ENCODE results near the gene VSTM1. TPM values are rescaled to one million over a fixed set of nuclear protein-coding genes. Genes with fewer than 3 reads are reported as not detected.

The VSTM1 gene
- total and polyA plus RNA-seq, 4 donors = 0.07 to 1.3 TPM; not detected in 2

DNA sequence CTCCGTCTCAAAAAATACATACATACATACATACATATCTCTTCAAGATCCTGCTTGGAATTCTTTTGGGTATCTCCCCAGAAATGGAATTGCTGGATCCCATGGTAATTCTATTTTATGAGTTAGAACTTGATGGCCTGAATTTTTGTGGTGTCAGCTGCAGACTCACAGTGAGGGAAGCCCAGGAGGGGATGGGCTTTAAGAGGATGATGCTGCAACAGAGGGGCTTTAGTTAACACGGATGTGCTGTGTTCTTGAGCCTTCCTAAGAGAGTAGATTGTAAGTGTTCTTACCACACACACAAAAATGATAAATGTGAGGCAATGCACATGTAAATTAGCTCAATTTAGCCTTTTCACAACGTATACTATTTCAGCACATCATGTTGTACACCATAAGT is 40.5 kb downstream of the VSTM1 start:
- no peak for TF ChIP-seq GABPA (IDR thresholded peaks at IDR 0.05 in 1 of 2, conservative IDR thresholded peaks at IDR 0.05 in 1 of 2)
- DNase-seq (ENCODE audit: low spot score) = no peak
- WGBS = 36% methylated on average over 3 of the region's 3 CpGs
- Histone ChIP-seq H3K27ac (ENCODE audit: low read depth in 1 of 2, low read length in 2 of 2) (no peak overlapping the region), H3K27me3 (ENCODE audit: control insufficient read depth in 4 of 4, insufficient read depth in 4 of 4, low read length in 3 of 4) (no peaks in the 10 kb centered on the region), H3K4me1 (ENCODE audit: control insufficient read depth in 4 of 4, insufficient read depth in 4 of 4, low read length in 3 of 4) (no peaks in the 10 kb centered on the region), H3K36me3 (ENCODE audit: control insufficient read depth in 4 of 4, insufficient read depth in 3 of 4, low read depth in 1 of 4, low read length in 3 of 4) (no peaks in the 10 kb centered on the region), H3K9ac (ENCODE audit: low read depth in 1 of 2, low read length in 2 of 2) (no peak overlapping the region), H3K4me3 (ENCODE audit: low read depth in 1 of 3, low read length in 3 of 3) (no peak overlapping the region), H3K9me3 (ENCODE audit: control insufficient read depth in 4 of 4, low read length in 3 of 4) (no peaks in the 10 kb centered on the region)

DNA sequence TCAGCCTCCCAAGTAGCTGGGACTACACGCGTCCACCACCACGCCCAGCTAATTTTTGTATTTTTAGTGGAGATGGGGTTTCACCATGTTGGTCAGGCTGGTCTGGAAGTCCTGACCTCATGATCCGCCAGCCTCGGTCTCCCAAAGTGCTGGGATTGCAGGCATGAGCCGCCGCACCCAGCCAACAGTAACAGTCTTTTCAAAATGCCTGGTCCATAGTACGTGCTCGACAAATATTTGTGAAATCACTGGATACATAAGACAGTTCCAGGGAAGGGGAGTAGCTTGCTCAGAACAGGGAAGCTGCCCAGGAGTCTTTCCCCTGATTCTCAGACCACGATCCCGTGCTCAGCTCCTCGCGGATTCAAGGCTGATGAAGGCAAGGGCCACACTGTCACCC is 41.8 kb downstream of the VSTM1 start:
- Histone ChIP-seq H3K4me3 (ENCODE audit: low read depth in 1 of 3, low read length in 3 of 3) (no peak overlapping the region), H3K27me3 (ENCODE audit: control insufficient read depth in 4 of 4, insufficient read depth in 4 of 4, low read length in 3 of 4) (no peaks in the 10 kb centered on the region), H3K9ac (ENCODE audit: low read depth in 1 of 2, low read length in 2 of 2) (no peak overlapping the region), H3K4me1 (ENCODE audit: control insufficient read depth in 4 of 4, insufficient read depth in 4 of 4, low read length in 3 of 4) (no peaks in the 10 kb centered on the region), H3K27ac (ENCODE audit: low read depth in 1 of 2, low read length in 2 of 2) (no peak overlapping the region), H3K9me3 (ENCODE audit: control insufficient read depth in 4 of 4, low read length in 3 of 4) (no peaks in the 10 kb centered on the region), H3K36me3 (ENCODE audit: control insufficient read depth in 4 of 4, insufficient read depth in 3 of 4, low read depth in 1 of 4, low read length in 3 of 4) (no peaks in the 10 kb centered on the region)
- WGBS = 77% methylated on average over 13 of the region's 13 CpGs
- TF ChIP-seq, protein P1, sequence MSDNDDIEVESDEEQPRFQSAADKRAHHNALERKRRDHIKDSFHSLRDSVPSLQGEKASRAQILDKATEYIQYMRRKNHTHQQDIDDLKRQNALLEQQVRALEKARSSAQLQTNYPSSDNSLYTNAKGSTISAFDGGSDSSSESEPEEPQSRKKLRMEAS (IDR thresholded peaks at IDR 0.05) = no peak
- TF ChIP-seq HNF4A (conservative IDR thresholded peaks at IDR 0.05) (no peak), NR2F2 (IDR thresholded peaks at IDR 0.05) (no peak)
- no peak for DNase-seq (ENCODE audit: low spot score)

GRCh38 chr19:54021363-54021762 is 42.3 kb downstream of the VSTM1 start:
- H3K27me3 ChIP-seq (ENCODE audit: control insufficient read depth in 4 of 4, insufficient read depth in 4 of 4, low read length in 3 of 4) = no peaks in the 10 kb centered on the region
- no peak overlapping the region for H3K9ac ChIP-seq (ENCODE audit: low read depth in 1 of 2, low read length in 2 of 2)
- no peaks in the 10 kb centered on the region for H3K9me3 ChIP-seq (ENCODE audit: control insufficient read depth in 4 of 4, low read length in 3 of 4)
- H3K4me3 ChIP-seq (ENCODE audit: low read depth in 1 of 3, low read length in 3 of 3) = no peak overlapping the region
- DNase-seq (ENCODE audit: low spot score) = no peak
- no peak overlapping the region for H3K27ac ChIP-seq (ENCODE audit: low read depth in 1 of 2, low read length in 2 of 2)
- no peaks in the 10 kb centered on the region for H3K4me1 ChIP-seq (ENCODE audit: control insufficient read depth in 4 of 4, insufficient read depth in 4 of 4, low read length in 3 of 4)
- WGBS = 86% methylated on average over 8 of the region's 8 CpGs
- no peak for TF ChIP-seq CTCF (IDR thresholded peaks at IDR 0.05; ENCODE audit: low read depth, low read length, missing input control)
- TF ChIP-seq, protein P1 (IDR thresholded peaks at IDR 0.05) = no peak
- no peak for TF ChIP-seq FOXA2 (IDR thresholded peaks at IDR 0.05)
- no peak for TF ChIP-seq YY1 (IDR thresholded peaks at IDR 0.05)
- no peak for TF ChIP-seq NR2F2 (IDR thresholded peaks at IDR 0.05)
- no peaks in the 10 kb centered on the region for H3K36me3 ChIP-seq (ENCODE audit: control insufficient read depth in 4 of 4, insufficient read depth in 3 of 4, low read depth in 1 of 4, low read length in 3 of 4)

- WGBS = 82% methylated on average over 4 of the region's 4 CpGs
- Histone ChIP-seq H3K27me3 (ENCODE audit: control insufficient read depth in 4 of 4, insufficient read depth in 4 of 4, low read length in 3 of 4) (no peaks in the 10 kb centered on the region), H3K4me3 (ENCODE audit: low read depth in 1 of 3, low read length in 3 of 3) (no peak overlapping the region), H3K36me3 (ENCODE audit: control insufficient read depth in 4 of 4, insufficient read depth in 3 of 4, low read depth in 1 of 4, low read length in 3 of 4) (no peaks in the 10 kb centered on the region), H3K9ac (ENCODE audit: low read depth in 1 of 2, low read length in 2 of 2) (no peak overlapping the region), H3K4me1 (ENCODE audit: control insufficient read depth in 4 of 4, insufficient read depth in 4 of 4, low read length in 3 of 4) (peaks cover 0 to 2% (median 0%) of the 10 kb centered on the region in 4 donors), H3K27ac (ENCODE audit: low read depth in 1 of 2, low read length in 2 of 2) (no peak overlapping the region), H3K9me3 (ENCODE audit: control insufficient read depth in 4 of 4, low read length in 3 of 4) (no peaks in the 10 kb centered on the region)
- TF ChIP-seq EGR1 (IDR thresholded peaks at IDR 0.05; ENCODE audit: low read depth in 2 of 2) (no peak), RAD21 (IDR thresholded peaks at IDR 0.05) (no peak), GABPA (IDR thresholded peaks at IDR 0.05 in 1 of 2, conservative IDR thresholded peaks at IDR 0.05 in 1 of 2) (no peak), SP1 (IDR thresholded peaks at IDR 0.05) (no peak), JUND (IDR thresholded peaks at IDR 0.05) (no peak), ATF3 (IDR thresholded peaks at IDR 0.05) (no peak), CTCF (IDR thresholded peaks at IDR 0.05; ENCODE audit: low read depth, low read length, missing input control) (no peak), ZBTB33 (IDR thresholded peaks at IDR 0.05) (no peak), RXRA (IDR thresholded peaks at IDR 0.05) (no peak), FOXA2 (IDR thresholded peaks at IDR 0.05) (no peak)
- TF ChIP-seq, protein P1 (IDR thresholded peaks at IDR 0.05) = no peak
- no peak for DNase-seq (ENCODE audit: low spot score)
Measured at GRCh38 chr19:54017261-54017660, 46.4 kb downstream of the VSTM1 start.
